Glutamatergic neuron (in vitro differentiated cells): ENCODE measurements around the gene CBX1. TPM values are rescaled to one million over a fixed set of nuclear protein-coding genes. Genes with fewer than 3 reads are reported as not detected.

Experiments used
- DNase-seq: peaks from one replicate; pipeline ENCODE4 v3.0.0; 2022
- H3K27ac Mint-ChIP-seq: one replicate; pipeline ENCODE4 v1.8.0; 2020; ENCODE audit warnings: mild to moderate bottlenecking, mixed read lengths, inconsistent platforms; ENCODE audit not compliant: unreplicated experiment
- H3K27me3 Mint-ChIP-seq: one replicate; pipeline ENCODE4 v1.8.0; 2020; ENCODE audit warnings: mild to moderate bottlenecking, moderate library complexity, mixed read lengths, inconsistent platforms; ENCODE audit not compliant: unreplicated experiment
- H3K36me3 Mint-ChIP-seq: one replicate; pipeline ENCODE4 v1.8.0; 2020; ENCODE audit warnings: mild to moderate bottlenecking, mixed read lengths, inconsistent platforms; ENCODE audit not compliant: unreplicated experiment
- H3K4me1 Mint-ChIP-seq: one replicate; pipeline ENCODE4 v1.8.0; 2020; ENCODE audit warnings: mild to moderate bottlenecking, low read depth, mixed read lengths, inconsistent platforms; ENCODE audit not compliant: unreplicated experiment
- H3K4me3 Mint-ChIP-seq: one replicate; pipeline ENCODE4 v1.8.0; 2020; ENCODE audit warnings: mild to moderate bottlenecking, mixed read lengths, inconsistent platforms; ENCODE audit not compliant: unreplicated experiment
- H3K9me3 Mint-ChIP-seq: one replicate; pipeline ENCODE4 v1.8.0; 2020; ENCODE audit warnings: mild to moderate bottlenecking, moderate library complexity, mixed read lengths, inconsistent platforms; ENCODE audit not compliant: unreplicated experiment
- CTCF ChIP-seq: fragments of 200-600 bp; sonication (generic); IDR thresholded peaks from one replicate; pipeline ENCODE4 v1.5.0; 2021; ENCODE audit not compliant: partially characterized antibody, unreplicated experiment
- total RNA-seq: library from RNA; stranded (reverse); fragmentation: NEBNext Ultra II Directional; extraction: Animal tissue kit (Norgen Biotek cat#: 25700); gene quantifications from one replicate; pipeline ENCODE4 v1.2.1, GENCODE V29; 2021; ENCODE audit not compliant: unreplicated experiment

CBX1 gene
- total RNA-seq, 1 donor from 2014 or later, result 141 TPM

GRCh38 chr17:48148029-48148770 is 46.9 kb upstream of the CBX1 start:
- Mint-ChIP-seq H3K4me3 (peak overlapping the region; percentile 44), H3K36me3 (no peaks in the 10 kb centered on the region), H3K9me3 (no peaks in the 10 kb centered on the region), H3K27ac (peak overlapping the region; percentile 18), H3K4me1 (peaks cover 14% of the 10 kb centered on the region), H3K27me3 (peaks cover 5% of the 10 kb centered on the region)
- TF ChIP-seq CTCF, result no peak
- DNase-seq, result no peak

GRCh38 chr17:48144976-48145798 is 43.9 kb upstream of the CBX1 start:
- H3K9me3 Mint-ChIP-seq, result no peaks in the 10 kb centered on the region
- no peaks in the 10 kb centered on the region for H3K36me3 Mint-ChIP-seq
- H3K4me1 Mint-ChIP-seq, result peaks cover 12% of the 10 kb centered on the region
- no peak overlapping the region for H3K4me3 Mint-ChIP-seq
- DNase-seq, result no peak
- peaks cover 5% of the 10 kb centered on the region for H3K27me3 Mint-ChIP-seq
- H3K27ac Mint-ChIP-seq, result no peak overlapping the region
- no peak for TF ChIP-seq CTCF

- Mint-ChIP-seq H3K27ac (no peak overlapping the region), H3K9me3 (no peaks in the 10 kb centered on the region), H3K36me3 (no peaks in the 10 kb centered on the region), H3K27me3 (peaks cover 5% of the 10 kb centered on the region), H3K4me1 (peaks cover 12% of the 10 kb centered on the region), H3K4me3 (no peak overlapping the region)
- no peak for TF ChIP-seq CTCF
- DNase-seq, result no peak
Observed at GRCh38 chr17:48144231-48144630, 43.0 kb upstream of the CBX1 start.

- Mint-ChIP-seq H3K27ac (no peak overlapping the region), H3K27me3 (peaks cover 3% of the 10 kb centered on the region)
Observed at GRCh38 chr17:48143629-48144028, 42.4 kb upstream of the CBX1 start.

More at GRCh38 chr17:48143629-48144028, 42.4 kb upstream of the CBX1 start:
- no peak for DNase-seq
- no peaks in the 10 kb centered on the region for H3K9me3 Mint-ChIP-seq
- H3K4me1 Mint-ChIP-seq, result peaks cover 7% of the 10 kb centered on the region
- H3K36me3 Mint-ChIP-seq, result no peaks in the 10 kb centered on the region
- no peak for TF ChIP-seq CTCF
- no peak overlapping the region for H3K4me3 Mint-ChIP-seq
